MM.1S (cell line): ENCODE measurements around the gene MTSS2.
"Not testable (repeated sequence)": the region's sequence is repeated elsewhere in the genome, so short reads cannot be mapped to it uniquely, and the experiment has no call there.

Experiments
- DNase-seq: peaks from one replicate; pipeline ENCODE4 v3.0.0-alpha.2; 2015
- H2AFZ ChIP-seq: fragments of 300-600 bp; sonication (generic); 2 replicates; pipeline ENCODE4 v1.6.0; 2016; ENCODE audit warnings: antibody characterized with exemption, low read length
- H3F3A ChIP-seq: fragments of 300-600 bp; sonication (generic); 2 replicates; pipeline ENCODE4 v1.6.1; 2016; ENCODE audit warnings: mild to moderate bottlenecking, antibody characterized with exemption, low read length, moderate library complexity, mixed read lengths; ENCODE audit not compliant: insufficient read depth
- H3K27ac ChIP-seq: fragments of 300-600 bp; sonication (generic); 2 replicates; pipeline ENCODE4 v1.5.1; 2016; ENCODE audit warnings: mild to moderate bottlenecking, low read length
- H3K27me3 ChIP-seq: fragments of 300-600 bp; sonication (generic); replicated peaks from 2 replicates; pipeline ENCODE4 v1.6.0; 2016; ENCODE audit warnings: low read length; ENCODE audit not compliant: insufficient read depth
- H3K36me3 ChIP-seq: fragments of 300-600 bp; sonication (generic); replicated peaks from 2 replicates; pipeline ENCODE4 v1.6.1; 2016; ENCODE audit warnings: mild to moderate bottlenecking, low read length, mixed read lengths; ENCODE audit not compliant: insufficient read depth
- H3K4me1 ChIP-seq: fragments of 300-600 bp; sonication (generic); 2 replicates; pipeline ENCODE4 v1.6.1; 2016; ENCODE audit warnings: low read length, mixed read lengths
- H3K4me2 ChIP-seq: fragments of 300-600 bp; sonication (generic); 2 replicates; pipeline ENCODE4 v1.6.0; 2016; ENCODE audit warnings: low read depth, low read length
- H3K4me3 ChIP-seq: fragments of 300-600 bp; sonication (generic); 2 replicates; pipeline ENCODE4 v1.5.1; 2016; ENCODE audit warnings: low read length, mixed read lengths
- H3K79me2 ChIP-seq: fragments of 300-600 bp; sonication (generic); 2 replicates; pipeline ENCODE4 v1.6.1; 2016; ENCODE audit warnings: mixed run types, low read length, mixed read lengths
- H3K9ac ChIP-seq: fragments of 300-600 bp; sonication (generic); 2 replicates; pipeline ENCODE4 v1.6.1; 2016; ENCODE audit warnings: low read length, mixed read lengths
- H3K9me2 ChIP-seq: fragments of 300-600 bp; sonication (generic); replicated peaks from 2 replicates; pipeline ENCODE4 v1.6.1; 2016; ENCODE audit warnings: mild to moderate bottlenecking, low read length, mixed read lengths; ENCODE audit not compliant: insufficient read depth
- H3K9me3 ChIP-seq: fragments of 300-600 bp; sonication (generic); replicated peaks from 2 replicates; pipeline ENCODE4 v1.6.1; 2016; ENCODE audit warnings: mild to moderate bottlenecking, low read length, mixed read lengths; ENCODE audit not compliant: insufficient read depth
- H4K20me1 ChIP-seq: fragments of 300-600 bp; sonication (generic); 2 replicates; pipeline ENCODE4 v1.6.1; 2016; ENCODE audit warnings: mild to moderate bottlenecking, low read length, moderate library complexity, mixed read lengths; ENCODE audit not compliant: insufficient read depth
- EZH2 ChIP-seq: fragments of 300-600 bp; sonication (generic); optimal IDR thresholded peaks from 2 replicates; pipeline ENCODE3; 2017; ENCODE audit warnings: low read depth, mild to moderate bottlenecking, antibody characterized with exemption, low read length, mixed read lengths
- EZH2phosphoT487 ChIP-seq: fragments of 300-600 bp; sonication (generic); IDR thresholded peaks from 2 replicates; pipeline ENCODE4 v1.6.1; 2018; ENCODE audit warnings: antibody characterized with exemption, low read length
- TF ChIP-seq, protein P1 (sequence below): fragments of 300-600 bp; sonication (generic); IDR thresholded peaks from 2 replicates; pipeline ENCODE4 v1.5.1; 2016; ENCODE audit warnings: antibody characterized with exemption, low read length, mixed read lengths

MTSS2 gene

DNA sequence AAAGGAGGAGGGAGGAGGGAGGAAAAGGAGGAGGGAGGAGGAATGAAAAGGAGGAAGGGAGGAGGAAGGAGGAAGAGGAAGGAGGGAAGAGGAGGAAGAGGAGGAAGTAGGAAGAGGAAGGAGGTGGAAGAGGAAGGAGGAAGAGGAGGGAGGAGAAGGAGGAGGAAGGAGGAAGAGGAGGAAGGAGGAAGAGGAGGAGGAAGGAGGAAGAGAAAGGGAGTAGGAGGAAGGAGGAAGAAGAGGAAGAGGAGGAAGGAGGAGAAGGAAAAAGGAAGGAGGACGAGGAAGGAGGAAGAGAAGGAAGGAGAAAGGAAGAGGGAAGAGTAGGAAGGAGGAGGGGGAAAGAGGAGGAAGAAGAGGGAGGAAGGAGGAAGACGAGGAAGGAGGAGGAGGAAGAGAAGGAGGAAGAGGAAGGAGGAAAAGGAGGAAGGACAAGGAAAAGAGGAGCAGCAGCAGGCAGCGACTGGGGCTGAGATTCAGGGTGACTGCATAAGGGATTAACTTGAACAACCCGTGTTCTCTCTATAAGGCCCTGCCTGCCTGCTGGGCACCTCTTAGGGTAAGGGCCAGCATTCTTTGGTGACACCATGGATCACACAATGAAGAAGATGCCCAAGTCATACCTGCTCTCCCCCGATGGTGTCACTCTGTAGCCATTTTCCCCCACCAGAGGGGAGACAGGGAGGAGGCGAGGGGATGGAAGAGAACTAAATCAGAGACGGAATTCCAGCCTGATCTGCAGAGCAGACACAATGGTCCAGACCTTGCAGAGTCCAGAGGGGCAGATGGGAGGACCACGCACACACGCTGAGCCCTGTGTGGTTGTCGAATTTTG lies 40.9 kb downstream of the MTSS2 start:
- Histone ChIP-seq H3K9ac (no peak overlapping the region), H3F3A (no peaks in the 10 kb centered on the region), H3K79me2 (no peaks in the 10 kb centered on the region), H2AFZ (no peak overlapping the region), H3K4me1 (no peaks in the 10 kb centered on the region), H3K27ac (no peak overlapping the region), H3K9me3 (no peaks in the 10 kb centered on the region), H3K9me2 (no peaks in the 10 kb centered on the region), H3K36me3 (no peaks in the 10 kb centered on the region), H3K4me2 (no peak overlapping the region), H4K20me1 (no peaks in the 10 kb centered on the region), H3K4me3 (no peak overlapping the region), H3K27me3 (no peaks in the 10 kb centered on the region)
- no peak for DNase-seq
- TF ChIP-seq, protein P1, sequence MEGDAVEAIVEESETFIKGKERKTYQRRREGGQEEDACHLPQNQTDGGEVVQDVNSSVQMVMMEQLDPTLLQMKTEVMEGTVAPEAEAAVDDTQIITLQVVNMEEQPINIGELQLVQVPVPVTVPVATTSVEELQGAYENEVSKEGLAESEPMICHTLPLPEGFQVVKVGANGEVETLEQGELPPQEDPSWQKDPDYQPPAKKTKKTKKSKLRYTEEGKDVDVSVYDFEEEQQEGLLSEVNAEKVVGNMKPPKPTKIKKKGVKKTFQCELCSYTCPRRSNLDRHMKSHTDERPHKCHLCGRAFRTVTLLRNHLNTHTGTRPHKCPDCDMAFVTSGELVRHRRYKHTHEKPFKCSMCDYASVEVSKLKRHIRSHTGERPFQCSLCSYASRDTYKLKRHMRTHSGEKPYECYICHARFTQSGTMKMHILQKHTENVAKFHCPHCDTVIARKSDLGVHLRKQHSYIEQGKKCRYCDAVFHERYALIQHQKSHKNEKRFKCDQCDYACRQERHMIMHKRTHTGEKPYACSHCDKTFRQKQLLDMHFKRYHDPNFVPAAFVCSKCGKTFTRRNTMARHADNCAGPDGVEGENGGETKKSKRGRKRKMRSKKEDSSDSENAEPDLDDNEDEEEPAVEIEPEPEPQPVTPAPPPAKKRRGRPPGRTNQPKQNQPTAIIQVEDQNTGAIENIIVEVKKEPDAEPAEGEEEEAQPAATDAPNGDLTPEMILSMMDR, result no peak
- TF ChIP-seq EZH2phosphoT487 (no peak), EZH2 (no peak)

DNA sequence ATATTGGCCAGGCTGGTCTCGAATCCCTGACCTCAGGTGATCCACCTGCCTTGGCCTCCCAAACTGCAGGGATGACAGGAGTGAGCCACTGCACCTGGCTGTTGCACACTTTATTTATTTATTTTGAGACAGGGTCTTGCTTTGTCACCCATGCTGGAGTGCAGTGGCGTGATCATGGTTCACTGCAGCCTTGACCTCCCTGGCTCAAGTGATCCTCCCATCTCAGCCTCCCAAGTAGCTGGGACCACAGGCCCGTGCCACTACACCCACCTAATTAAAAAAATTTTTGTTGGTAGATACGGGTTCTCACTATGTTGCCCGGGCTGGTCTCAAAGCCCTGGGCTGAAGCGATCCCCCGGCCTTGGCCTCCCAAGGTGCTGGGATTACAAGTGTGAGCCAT lies 42.6 kb downstream of the MTSS2 start:
- not testable (repeated sequence) for H3K79me2 ChIP-seq, H3K27me3 ChIP-seq, H3F3A ChIP-seq, DNase-seq, H3K4me3 ChIP-seq, H4K20me1 ChIP-seq, H3K9ac ChIP-seq, H2AFZ ChIP-seq, H3K9me3 ChIP-seq, H3K36me3 ChIP-seq, H3K27ac ChIP-seq, H3K4me2 ChIP-seq, H3K9me2 ChIP-seq
- peaks cover 13% of the 10 kb centered on the region for H3K4me1 ChIP-seq

DNA sequence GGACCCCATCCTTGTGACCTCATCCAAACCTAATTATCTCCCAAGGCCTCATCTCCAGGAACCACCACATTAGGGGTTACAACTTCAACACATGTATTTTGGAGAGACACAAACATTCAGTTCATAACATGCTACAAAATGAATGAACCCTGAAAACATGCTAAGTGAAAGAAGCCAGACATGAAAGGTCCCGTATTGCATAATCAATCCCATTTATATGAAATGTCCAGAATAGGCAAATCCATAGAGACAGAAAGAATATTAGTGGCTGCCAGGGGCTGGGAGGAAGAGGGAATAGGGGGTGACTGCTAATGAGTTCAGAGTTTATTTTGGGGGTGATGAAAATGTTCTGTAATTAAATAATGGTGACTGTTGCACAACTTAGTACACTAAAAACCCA lies 43.2 kb downstream of the MTSS2 start:
- TF ChIP-seq EZH2 (no peak), EZH2phosphoT487 (no peak)
- TF ChIP-seq, protein P1, result no peak

More for the DNA sequence above, 43.2 kb downstream of the MTSS2 start:
- no peaks in the 10 kb centered on the region for H3K27me3 ChIP-seq
- no peak overlapping the region for H2AFZ ChIP-seq
- no peaks in the 10 kb centered on the region for H4K20me1 ChIP-seq
- no peak overlapping the region for H3K27ac ChIP-seq
- peaks cover 17% of the 10 kb centered on the region for H3K4me1 ChIP-seq
- DNase-seq, result no peak
- H3K36me3 ChIP-seq, result no peaks in the 10 kb centered on the region
- H3K4me2 ChIP-seq, result no peak overlapping the region
- H3K79me2 ChIP-seq, result no peaks in the 10 kb centered on the region
- H3K9me3 ChIP-seq, result no peaks in the 10 kb centered on the region
- peaks cover 11% of the 10 kb centered on the region for H3F3A ChIP-seq
- H3K9me2 ChIP-seq, result no peaks in the 10 kb centered on the region
- H3K4me3 ChIP-seq, result no peak overlapping the region
- no peak overlapping the region for H3K9ac ChIP-seq
